CD4-positive, alpha-beta T cell treated with Interleukin-6 at 100 ng/mL for 8 hours (primary cell): ENCODE measurements around the gene PCARE.

ENCODE experiments used
- DNase-seq: peaks from one replicate; pipeline ENCODE4 v3.0.0-alpha.2; 2020; ENCODE audit warnings: mixed read lengths, low spot score

Gene PCARE

GRCh38 chr2:29063056-29063455 is 11.3 kb downstream of the PCARE start:
- DNase-seq: no peak

- no peak for DNase-seq
Observed at GRCh38 chr2:29062371-29062770, 12.0 kb downstream of the PCARE start.

GRCh38 chr2:29061616-29062015 is 12.7 kb downstream of the PCARE start:
- no peak for DNase-seq

- no peak for DNase-seq
Observed at GRCh38 chr2:29061176-29061575, 13.1 kb downstream of the PCARE start.

GRCh38 chr2:29060441-29060840 is 13.9 kb downstream of the PCARE start:
- DNase-seq: no peak

- no peak for DNase-seq
Observed at GRCh38 chr2:29059624-29060023, 14.7 kb downstream of the PCARE start.

GRCh38 chr2:29057006-29057405 is 17.3 kb downstream of the PCARE start:
- no peak for DNase-seq

GRCh38 chr2:29056452-29056851 is 17.9 kb downstream of the PCARE start:
- no peak for DNase-seq

GRCh38 chr2:29055601-29056000 is 18.7 kb downstream of the PCARE start:
- DNase-seq: no peak

GRCh38 chr2:29054430-29054829 is 19.9 kb downstream of the PCARE start:
- no peak for DNase-seq

GRCh38 chr2:29053670-29054400 is 20.5 kb downstream of the PCARE start:
- DNase-seq: no peak

- DNase-seq: no peak
Observed at GRCh38 chr2:29053223-29053622, 21.1 kb downstream of the PCARE start.

- no peak for DNase-seq
Observed at GRCh38 chr2:29052807-29053206, 21.5 kb downstream of the PCARE start.

GRCh38 chr2:29051730-29052129 is 22.6 kb downstream of the PCARE start:
- no peak for DNase-seq

GRCh38 chr2:29050591-29050990 is 23.7 kb downstream of the PCARE start:
- no peak for DNase-seq

- no peak for DNase-seq
Observed at GRCh38 chr2:29047083-29047845, 27.1 kb downstream of the PCARE start.

- DNase-seq: no peak
Observed at GRCh38 chr2:29046321-29046720, 28.0 kb downstream of the PCARE start.

GRCh38 chr2:29044459-29044858 is 29.9 kb downstream of the PCARE start:
- DNase-seq: no peak

- DNase-seq: no peak
Observed at GRCh38 chr2:29042561-29043075, 31.7 kb downstream of the PCARE start.

- DNase-seq: no peak
Observed at GRCh38 chr2:29041161-29041660, 33.1 kb downstream of the PCARE start.

GRCh38 chr2:29040552-29040951 is 33.8 kb downstream of the PCARE start:
- DNase-seq: no peak

- DNase-seq: no peak
Observed at GRCh38 chr2:29039718-29040480, 34.4 kb downstream of the PCARE start.
